Fibroblast of skin of right quadriceps (primary cell): ENCODE results near the gene TBC1D20.
"Not testable (repeated sequence)": the region's sequence is repeated elsewhere in the genome, so short reads cannot be mapped to it uniquely, and the experiment has no call there.

Experiments used
- DNase-seq: peaks from one replicate; pipeline ENCODE4 v3.0.0-alpha.2; 2013

Gene TBC1D20, protein sequence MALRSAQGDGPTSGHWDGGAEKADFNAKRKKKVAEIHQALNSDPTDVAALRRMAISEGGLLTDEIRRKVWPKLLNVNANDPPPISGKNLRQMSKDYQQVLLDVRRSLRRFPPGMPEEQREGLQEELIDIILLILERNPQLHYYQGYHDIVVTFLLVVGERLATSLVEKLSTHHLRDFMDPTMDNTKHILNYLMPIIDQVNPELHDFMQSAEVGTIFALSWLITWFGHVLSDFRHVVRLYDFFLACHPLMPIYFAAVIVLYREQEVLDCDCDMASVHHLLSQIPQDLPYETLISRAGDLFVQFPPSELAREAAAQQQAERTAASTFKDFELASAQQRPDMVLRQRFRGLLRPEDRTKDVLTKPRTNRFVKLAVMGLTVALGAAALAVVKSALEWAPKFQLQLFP

DNA sequence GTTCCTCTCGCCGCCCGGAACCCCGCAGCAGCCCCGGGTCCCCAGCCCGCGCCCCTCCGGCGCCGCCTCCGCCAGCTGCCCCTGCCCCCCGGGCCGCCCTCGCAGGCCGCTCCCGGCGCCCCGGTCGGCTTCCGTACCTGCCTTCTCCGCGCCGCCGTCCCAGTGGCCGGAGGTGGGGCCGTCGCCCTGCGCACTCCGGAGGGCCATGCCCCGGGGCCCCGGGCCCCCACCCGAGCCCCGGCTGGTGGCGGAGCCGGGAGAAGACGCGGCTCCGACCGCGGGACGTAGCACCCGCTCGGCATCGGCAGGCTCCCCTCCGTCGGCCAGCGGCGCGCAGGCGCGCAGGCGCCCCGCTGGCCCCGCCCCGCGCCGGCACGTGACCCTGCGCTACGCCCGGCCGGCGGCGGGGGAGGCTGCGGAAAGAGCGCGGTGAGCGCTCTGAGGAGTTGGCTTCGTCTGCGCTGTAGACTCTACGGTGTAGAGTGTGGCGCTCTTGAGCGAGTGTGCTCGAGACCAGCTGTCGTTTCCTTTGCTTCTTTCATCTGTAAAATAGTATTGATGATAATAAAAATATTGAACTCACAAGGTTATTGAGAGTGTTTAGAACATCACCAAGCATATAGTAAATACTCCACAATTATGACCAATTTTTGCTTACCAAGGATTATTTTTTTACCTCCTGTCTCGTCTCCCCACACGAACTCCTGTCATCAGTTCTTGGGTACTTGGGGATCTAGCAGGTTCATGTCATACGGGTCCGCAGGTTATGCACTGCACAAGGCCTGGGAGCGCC lies at the start of gene TBC1D20:
TSS of gene TBC1D20 (minus strand) at position 335 of the 793 bp plus-strand sequence. CDS start at position 207, 128 bp downstream.
- DNase-seq, result peak; percentile 85

DNA sequence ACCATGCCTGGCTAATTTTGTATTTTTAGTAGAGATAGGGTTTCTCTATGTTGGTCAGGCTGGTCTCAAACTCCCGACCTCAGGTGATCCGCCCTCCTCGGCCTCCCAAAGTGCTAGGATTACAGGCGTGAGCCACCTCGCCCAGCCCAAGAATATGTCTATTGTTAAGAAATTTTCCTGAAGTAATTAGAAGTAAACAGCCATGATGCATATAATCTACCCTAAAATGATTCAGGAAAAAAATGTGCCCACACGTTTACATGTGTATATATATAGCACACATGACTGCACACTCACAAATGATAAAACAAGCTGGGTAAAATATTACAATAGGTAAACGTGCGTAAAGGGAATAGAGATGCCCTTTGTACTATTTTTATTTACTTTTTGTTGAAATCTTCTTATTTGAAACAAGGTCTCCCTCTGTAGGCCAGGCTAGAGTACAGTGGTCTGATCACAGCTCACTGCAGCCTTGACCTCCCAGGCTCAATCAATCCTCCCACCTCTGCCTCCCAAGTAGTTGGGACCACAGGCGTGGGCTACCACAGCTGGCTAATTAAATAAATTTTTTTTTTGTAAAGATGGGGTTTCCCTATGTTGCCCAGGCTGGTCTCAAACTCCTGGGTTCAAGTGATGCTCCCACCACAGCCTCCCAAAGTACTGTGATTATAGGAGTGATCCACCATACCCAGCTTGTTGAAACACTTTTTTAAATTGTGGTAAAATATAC lies 48.2 kb upstream of the TBC1D20 start:
- not testable (repeated sequence) for DNase-seq

DNA sequence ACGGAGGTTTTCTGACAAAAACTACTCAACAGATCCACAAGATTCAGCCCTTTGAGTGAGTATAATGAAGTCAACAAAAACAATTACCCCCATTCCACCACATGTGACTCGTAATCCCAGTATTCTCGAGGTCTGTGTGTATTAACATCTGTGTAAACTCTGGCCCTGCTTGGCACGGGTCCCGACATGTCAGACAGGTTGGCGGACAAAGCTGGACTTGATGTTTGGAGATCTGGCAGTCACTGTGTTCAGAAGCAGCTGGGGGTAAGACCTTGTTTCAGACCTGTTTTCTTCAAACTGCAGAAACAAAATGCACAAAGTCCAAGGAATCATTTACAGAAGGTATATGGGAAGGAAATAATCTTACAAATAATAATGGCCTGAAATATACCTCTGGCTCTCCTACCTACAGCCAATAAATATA lies 46.0 kb upstream of the TBC1D20 start:
- peak; percentile 9 for DNase-seq

DNA sequence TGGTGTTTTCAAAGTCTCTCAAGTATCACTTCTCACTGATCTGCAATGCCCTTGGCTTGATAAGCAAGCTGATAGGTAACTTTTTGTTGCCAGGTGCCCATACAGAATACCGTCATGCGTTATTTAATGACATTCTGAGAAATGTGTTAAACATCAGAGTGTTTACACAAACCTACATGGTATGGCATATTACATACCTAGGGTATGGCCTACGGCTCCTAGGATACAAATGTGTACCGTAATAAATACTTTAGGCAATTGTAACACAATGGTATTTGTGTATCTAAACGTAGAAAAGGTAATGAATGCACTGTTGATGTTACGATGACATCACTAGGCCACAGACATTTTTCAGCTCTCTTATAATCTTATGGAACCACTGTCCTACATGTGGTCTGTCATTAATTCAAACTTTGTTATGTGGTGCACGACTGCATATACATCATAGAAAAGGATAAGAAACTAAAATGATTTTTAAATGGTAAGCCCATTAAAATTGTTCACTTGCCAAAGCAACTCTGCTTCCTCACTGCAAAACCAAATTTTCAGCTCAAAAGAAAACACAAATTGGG lies 45.5 kb upstream of the TBC1D20 start:
- DNase-seq, result no peak

DNA sequence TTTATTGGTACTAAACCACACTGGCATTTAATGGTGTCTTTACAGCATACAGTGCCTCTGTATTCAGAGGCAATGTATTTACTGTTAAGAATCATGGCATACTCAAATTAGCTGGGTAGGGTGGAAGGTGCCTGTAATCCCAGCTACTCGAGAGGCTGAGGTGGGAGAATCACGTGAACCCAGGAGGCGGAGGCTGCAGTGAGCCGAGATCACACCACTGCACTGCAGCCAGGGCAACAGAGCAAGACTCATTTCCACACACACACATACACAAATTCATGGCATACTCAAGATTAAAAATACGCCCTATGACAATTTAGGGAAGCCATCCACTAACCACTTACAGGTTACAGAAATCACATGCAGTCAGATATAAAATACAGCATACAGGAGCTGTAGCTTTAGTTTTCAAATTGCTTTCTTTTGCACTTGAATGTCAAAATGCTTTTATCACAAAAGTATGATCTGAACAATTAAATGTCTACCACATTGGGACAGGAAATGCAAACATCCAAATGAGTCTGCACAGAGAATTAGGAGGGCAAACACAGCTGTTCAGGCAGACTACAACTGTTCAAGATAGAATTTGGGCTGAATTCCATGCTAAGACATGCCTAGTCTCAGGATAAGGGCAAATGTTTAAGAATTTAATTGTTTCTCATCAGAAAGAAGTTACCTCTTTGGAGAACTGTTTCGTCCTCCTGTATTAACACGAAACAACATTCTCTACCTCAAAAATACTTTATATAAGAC lies 44.8 kb upstream of the TBC1D20 start:
- DNase-seq, result no peak

DNA sequence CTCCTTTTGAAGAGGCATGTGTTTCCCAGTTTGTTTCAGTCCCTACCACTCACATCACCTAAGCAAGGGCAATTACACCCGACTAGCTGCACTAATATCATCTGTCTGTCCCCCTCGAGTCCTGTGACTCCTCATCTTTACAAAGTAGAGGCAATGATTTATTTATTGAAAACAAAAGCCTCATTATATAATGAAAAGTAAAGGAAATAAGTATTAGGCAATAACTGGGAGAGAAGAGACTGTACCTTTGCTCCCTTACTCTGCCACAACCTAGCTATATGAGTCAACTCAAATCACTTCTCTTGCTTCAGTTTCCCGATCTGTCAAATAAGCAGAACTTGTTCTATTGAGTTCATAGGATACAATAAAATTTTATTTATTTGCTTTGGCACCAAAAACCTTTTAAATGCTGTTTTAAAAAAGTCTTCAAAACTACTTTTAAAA lies 42.3 kb upstream of the TBC1D20 start:
- DNase-seq, result no peak

DNA sequence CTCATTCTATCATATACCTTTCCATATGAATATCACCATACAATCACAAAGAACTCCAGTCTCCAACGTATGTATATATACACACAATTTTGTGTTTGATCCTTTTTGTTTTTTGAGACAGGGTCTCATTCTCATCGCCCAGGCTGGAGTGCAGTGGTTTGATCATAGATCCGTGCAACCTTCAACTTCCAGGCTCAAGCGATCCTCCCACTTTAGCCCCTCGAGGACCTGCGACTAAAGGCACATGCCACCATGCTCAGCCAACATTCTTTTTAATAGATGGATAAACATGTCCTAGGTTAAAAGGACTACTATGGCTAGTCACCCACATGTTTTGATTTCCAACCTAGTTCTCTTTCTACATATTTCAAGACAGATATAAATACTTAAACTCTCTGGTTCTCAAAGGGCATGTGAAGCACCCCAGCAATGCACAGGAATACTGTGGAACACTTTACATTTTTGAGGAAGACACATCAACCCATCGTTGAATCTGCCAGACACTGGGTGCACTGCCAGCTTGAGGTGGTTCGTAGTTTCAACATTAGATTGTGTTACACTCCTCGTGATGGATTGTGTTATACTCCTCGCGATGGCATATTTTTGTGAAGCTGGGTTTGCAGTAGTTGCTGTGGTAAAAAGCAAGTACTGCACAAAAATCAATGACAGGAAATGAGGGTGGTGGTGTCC lies 40.9 kb upstream of the TBC1D20 start:
- no peak for DNase-seq

DNA sequence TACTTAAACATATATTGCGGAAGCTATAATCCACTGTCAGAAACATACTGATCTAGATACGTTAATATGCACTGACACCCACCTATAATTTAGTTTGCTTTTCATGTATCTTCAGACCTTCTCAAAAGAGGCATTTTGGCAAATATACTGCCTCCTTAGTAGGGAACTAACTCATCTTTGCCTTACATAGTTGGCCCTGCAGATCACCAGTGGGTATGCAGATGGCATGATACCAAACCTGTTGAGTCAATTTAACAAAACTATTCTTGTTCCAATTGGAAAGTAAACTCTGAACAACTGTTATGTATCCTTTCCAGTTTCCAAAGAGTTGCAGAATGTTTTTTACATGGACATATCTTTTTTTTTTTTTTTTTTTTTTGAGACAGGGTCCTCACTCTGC lies 35.6 kb upstream of the TBC1D20 start:
- DNase-seq, result no peak

DNA sequence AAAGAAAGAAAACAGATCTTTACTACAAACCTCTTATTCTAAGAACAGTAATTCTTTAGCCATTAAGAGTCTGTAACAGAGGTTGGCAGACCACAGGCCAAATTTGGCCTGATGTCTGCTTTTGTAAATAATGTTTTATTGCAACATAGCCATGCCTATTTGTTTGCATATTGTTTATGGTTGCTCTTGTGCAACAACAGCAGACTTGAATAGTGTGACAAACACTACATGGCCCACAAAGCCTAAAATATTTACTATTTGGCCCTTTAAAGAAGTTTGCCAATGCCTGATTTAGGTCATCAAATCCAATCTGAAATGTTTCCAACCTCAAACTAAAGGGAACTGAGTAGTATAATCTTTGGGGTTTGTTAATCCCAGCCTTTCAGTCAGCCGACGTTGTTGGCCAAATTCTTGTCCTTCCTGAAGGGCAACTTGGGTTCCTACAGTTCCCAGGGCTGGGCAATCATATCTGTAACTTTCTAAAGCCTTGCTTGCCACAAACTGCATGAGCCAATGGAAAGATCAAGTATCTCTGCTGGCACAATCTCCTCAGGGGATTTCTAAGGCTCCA lies 33.9 kb upstream of the TBC1D20 start:
- DNase-seq, result no peak

DNA sequence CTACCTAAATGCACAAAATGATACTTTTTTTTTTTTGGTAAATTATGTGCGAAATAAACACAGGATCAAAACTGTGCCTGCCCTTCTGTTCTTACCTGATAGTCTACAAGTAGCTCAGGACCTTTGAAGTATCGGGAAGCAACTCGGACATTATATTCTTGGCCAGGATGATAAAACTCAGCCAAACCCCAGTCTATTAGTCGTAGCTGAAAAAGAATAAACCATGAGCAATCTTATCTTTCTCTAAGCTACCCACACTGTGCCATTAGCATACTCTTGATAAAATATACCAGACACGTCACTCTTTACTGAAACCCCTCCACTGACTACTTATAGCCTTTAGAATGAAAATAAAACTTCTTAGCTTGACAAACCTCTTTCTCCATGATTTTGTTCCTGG lies 29.8 kb upstream of the TBC1D20 start:
- no peak for DNase-seq

DNA sequence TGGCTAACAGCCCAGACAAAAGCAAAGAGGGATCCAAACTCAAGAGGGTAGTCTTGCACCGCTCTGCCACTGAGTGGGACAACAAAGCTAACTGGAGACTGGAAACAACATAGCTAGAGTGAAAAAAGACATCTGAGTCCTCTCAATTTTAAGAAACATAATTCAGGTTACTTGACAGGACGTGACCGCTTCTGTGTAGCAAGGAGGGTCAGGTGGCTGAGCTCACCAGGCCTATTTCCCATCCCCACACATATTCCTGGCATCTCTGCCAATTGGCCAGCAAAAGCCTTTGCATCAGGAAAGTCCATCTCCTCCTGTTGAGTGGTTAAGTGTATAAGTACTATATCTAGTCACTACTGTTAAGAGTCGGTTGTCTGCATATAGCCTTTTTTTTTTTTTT lies 25.3 kb upstream of the TBC1D20 start:
- DNase-seq, result no peak

DNA sequence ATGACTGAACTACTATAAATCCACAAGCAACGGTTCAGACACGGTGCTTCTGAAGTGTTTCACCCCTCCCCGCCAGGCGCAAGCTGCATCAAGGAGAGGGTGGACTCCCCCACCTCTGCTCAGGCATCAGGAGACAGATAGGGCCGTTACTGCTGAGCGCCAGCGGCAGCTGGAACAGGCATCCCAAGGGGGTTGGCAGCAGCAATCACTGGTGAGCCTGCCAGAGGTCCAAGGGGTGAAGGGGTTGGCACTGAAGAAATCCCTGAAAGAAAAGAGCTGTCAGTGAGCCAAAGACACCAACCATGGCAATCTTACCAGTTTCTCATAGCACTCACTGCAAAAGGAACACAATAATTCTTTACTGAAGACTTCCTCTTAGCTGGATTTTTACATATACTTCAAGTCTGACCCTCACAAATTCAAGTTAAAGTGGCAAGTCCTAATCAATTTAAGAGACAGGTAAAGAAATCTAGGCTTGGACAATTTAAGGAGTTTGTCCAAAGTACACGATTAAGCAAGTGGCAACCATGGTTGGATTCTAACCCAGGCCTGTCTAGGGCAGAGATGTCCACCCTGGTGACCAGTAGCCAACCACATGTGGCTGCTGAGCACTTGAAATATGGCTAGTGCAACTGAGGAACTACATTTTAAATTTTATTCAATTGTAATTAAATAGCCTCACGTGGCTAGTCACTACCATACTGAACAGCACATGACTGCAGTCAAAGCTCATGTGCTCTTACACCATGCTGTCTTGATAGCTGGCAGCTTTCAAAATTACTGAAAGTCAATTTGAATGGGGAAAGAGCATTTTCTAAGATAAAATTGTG lies 21.7 kb upstream of the TBC1D20 start:
- DNase-seq, result no peak

DNA sequence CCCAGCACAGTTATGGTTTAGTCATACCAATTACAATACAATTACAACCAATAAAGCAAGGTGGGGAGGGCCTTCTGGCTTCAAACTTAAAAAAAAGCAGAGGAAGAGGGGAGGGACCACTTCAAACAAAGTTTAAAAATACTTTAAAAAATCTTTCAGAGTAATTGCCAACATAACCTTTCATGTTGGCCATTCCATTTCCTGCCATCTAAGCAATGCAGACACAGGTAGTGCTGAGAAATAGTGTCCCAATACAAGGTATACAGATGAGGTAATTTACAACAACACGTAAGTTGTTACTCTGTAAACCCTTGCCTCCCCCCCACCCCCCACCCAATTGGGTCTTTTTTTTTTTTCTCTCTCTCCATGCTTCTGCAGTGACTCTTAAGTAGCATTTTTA lies 18.8 kb upstream of the TBC1D20 start:
- DNase-seq, result no peak

DNA sequence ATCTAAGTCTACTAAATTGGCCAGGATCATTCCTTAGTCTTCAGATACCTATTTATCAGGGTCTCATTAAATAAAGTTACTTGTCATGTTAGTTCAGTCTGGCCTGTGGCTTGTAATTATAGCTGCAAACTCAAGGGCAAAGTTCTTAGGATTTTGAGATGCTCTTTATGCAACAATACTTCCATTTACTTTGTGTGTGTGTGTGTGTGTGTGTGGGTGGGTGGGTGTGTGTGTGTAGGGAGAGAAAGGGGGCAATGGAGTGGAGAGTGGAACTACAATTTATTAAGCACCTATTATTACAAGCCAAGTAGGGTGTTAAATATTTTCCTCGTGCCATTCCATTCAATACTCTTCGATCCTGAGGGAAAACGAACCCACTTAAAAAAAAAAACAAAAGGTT lies 17.7 kb upstream of the TBC1D20 start:
- no peak for DNase-seq

DNA sequence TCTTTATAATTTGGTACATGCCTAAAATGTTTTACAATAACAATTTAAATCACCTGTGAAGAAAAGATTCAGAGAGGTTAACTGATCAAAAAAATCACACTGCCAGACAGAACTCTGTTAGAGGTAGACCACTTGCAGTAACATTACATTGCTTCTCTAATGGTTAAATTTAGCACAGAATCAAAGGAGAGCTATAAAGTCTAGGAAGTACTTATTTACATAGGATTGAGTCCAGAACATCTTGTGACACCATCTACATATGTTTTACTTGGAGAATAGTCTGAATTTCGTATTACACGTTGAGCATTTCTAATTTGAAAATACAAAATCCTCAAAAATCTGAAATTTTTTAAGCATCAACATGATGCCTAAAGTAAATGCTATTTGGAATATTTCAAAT lies 17.2 kb upstream of the TBC1D20 start:
- DNase-seq, result no peak

DNA sequence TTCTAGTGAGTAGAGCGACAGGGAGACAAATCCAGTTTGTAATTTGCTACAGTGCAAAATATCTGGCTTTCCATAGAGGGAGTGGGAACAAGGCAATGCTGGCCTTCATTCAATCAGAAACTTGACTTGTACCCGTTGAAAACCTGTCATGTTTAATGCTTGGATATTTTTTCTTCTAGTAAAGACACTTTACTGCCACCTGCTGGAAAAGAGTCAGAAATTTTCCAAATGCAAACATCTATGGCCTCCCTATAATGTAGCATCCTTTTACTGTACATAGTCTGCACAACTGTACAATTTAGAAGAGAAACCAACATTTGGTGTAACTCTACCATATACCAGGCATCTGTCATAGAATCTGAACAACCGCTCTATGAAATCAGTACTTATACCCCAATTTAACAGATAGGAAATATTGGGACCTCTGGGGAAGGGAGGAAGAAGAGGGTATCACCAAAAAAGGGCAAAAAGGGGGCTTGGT lies 16.7 kb upstream of the TBC1D20 start:
- DNase-seq, result peak; percentile 71

DNA sequence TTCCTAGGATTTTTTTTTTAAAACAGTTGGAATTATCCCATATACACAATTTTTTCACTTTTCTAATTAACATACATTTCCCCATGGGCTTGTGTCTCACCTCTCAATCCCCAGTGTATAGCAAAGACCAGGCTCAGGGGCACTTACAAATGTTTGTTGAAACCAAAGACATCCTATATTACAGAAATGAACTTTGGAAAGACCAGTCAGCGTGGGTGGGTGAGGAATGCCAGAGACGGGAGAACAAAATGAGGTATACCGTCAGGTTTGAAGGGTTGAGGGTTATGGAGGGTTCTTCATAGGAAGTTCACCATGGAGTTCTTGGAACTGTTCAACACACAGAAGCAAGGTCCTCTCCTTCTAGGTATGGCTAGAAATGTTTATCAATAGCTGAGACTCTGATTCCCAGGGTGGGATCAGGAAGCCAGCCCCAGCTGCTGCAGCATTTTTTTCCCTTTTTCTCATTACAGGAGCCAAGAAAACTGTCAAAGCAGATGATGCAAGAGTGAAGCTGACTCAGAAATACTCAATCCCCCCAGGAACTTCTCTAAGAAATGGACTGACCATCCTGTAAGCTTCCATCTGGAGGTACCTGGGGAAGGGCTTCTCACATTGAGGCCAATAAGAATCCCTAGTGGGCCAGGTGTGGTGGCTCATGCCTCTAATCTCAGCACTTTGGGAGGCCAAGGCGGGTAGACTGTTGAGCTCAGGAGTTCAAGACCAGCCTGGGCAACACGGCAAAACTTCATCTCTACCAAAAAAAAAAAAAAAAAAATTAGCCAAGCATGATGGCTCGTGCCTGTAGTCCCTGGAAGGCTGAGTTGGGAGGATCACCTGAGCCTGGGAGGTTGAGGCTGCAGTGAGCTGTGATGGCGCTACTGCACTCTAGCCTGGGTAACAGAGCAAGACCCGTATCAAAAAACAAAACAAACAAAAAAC lies 15.9 kb upstream of the TBC1D20 start:
- DNase-seq, result peak; percentile 81

DNA sequence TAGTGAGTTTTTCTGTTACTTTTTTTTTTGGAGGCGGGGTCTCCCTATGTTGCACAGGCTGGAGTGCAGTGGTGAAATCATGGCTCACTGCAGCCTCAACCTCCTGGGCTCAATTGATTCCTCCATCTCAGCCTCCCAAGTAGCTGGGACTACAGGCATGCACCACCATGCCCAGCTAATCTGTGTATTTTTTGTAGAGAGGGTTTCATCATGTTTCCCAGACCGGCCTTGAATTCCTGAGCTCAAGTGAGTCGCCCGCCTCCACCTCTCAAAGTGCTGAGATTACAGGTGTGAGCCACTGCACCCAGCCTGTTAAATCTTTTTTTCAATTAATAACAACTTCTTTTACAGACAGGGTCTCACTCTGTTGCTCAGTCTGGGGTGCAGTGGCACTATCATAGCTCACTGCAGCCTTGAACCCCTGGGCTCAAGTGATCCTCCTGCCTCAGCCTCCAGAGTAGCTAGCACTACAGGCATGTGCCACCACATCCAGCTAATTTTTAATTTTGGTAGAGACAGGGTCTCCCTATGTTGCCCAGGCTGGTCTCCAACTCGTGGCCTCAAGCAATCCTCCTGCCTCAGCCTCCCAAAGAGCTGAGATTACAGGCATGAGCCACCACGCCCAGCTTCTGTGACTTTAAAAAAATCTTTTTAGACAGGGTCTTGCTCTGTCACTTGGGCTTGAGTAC lies 14.4 kb upstream of the TBC1D20 start:
- not testable (repeated sequence) for DNase-seq
